ENCODE measurements around the gene FSTL5.

FSTL5 gene

GRCh38 chr4:161554372-161554990 is 609.3 kb downstream of the FSTL5 start:
- TF ChIP-seq CTCF (IDR thresholded peaks at IDR 0.05; ENCODE audit: low read depth, low read length, missing control alignments) = no peak
- peak; percentile 35 for DNase-seq (ENCODE audit: low read depth)
- in situ Hi-C loops (cut with HindIII; ENCODE audit: low sequenced_read_pairs) = loop anchor here (25.0 kb wide), 1 partner anchor 1983 kb away; no protein-coding TSS in a partner anchor
- H3K4me3 ChIP-seq (ENCODE audit: low read depth, low read length) = no peak overlapping the region

DNA sequence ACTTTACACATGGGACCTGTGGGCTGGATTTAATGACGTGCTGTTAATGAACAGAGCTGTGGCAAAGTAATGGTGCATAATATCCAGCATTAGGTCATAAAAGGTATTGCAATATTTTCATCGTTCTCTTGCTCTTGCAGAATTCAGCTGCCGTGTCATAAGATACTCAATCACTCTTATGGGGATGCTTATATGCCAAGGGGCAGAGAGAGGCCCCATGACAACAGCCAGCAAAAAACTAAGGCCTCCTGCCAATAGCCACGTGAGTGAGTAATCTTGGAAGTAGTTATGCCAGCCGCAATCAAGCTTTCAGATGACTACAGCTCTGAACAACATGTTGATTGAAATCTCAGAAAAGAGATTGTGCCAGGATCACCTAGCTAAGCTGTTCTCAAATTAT is 616.9 kb downstream of the FSTL5 start:
- H3K4me3 ChIP-seq (ENCODE audit: low read depth, low read length) = no peak overlapping the region
- in situ Hi-C loops (cut with HindIII; ENCODE audit: low sequenced_read_pairs) = no loop called here
- TF ChIP-seq CTCF (IDR thresholded peaks at IDR 0.05; ENCODE audit: low read depth, low read length, missing control alignments) = no peak
- no peak for DNase-seq (ENCODE audit: low read depth)

GRCh38 chr4:161540265-161540664 is 623.5 kb downstream of the FSTL5 start:
- TF ChIP-seq CTCF (IDR thresholded peaks at IDR 0.05; ENCODE audit: low read depth, low read length, missing control alignments) = no peak
- in situ Hi-C loops (cut with HindIII; ENCODE audit: low sequenced_read_pairs) = no loop called here
- no peak for DNase-seq (ENCODE audit: low read depth)
- H3K4me3 ChIP-seq (ENCODE audit: low read depth, low read length) = no peak overlapping the region

DNA sequence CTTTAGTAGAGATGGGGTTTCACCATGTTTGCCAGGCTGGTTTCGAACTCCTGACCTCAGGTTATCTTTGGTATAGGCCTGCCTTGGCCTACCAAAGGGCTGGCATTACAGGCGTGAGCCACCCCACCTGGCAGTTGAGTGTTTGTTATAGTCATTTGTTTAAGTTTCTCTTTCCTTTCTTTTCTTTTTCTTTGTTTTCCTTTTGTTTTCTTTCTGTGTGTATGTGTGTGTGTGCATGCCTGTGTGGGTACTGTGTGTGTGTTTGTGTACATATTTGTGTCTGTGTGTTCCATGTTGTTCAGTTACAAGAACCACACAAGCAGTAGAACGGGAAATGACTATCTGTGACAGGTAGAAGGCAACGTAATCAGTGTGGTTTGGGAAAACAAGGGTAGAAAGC is 624.9 kb downstream of the FSTL5 start:
- DNase-seq (ENCODE audit: low read depth) = no peak
- in situ Hi-C loops (cut with HindIII; ENCODE audit: low sequenced_read_pairs) = no loop called here
- no peak overlapping the region for H3K4me3 ChIP-seq (ENCODE audit: low read depth, low read length)
- no peak for TF ChIP-seq CTCF (IDR thresholded peaks at IDR 0.05; ENCODE audit: low read depth, low read length, missing control alignments)

- in situ Hi-C loops (cut with HindIII; ENCODE audit: low sequenced_read_pairs) = no loop called here
- DNase-seq (ENCODE audit: low read depth) = no peak
- TF ChIP-seq CTCF (IDR thresholded peaks at IDR 0.05; ENCODE audit: low read depth, low read length, missing control alignments) = no peak
- no peak overlapping the region for H3K4me3 ChIP-seq (ENCODE audit: low read depth, low read length)
These were observed 633.1 kb downstream of the FSTL5 start for GRCh38 chr4:161530710-161531109.

GRCh38 chr4:161525121-161525520 is 638.7 kb downstream of the FSTL5 start:
- no peak for DNase-seq (ENCODE audit: low read depth)
- no peak overlapping the region for H3K4me3 ChIP-seq (ENCODE audit: low read depth, low read length)
- no peak for TF ChIP-seq CTCF (IDR thresholded peaks at IDR 0.05; ENCODE audit: low read depth, low read length, missing control alignments)
- in situ Hi-C loops (cut with HindIII; ENCODE audit: low sequenced_read_pairs) = no loop called here
